GM12872 (cell line): ENCODE data around the gene CGB2.

Source experiments
- CTCF ChIP-seq: IDR thresholded peaks from 3 replicates; pipeline ENCODE4 v1.5.1; 2011; ENCODE audit warnings: low read depth, mild to moderate bottlenecking, low read length, moderate library complexity; ENCODE audit not compliant: insufficient read depth

Gene CGB2

GRCh38 chr19:49071860-49072547 is 40.3 kb downstream of the CGB2 start:
- TF ChIP-seq CTCF = no peak

GRCh38 chr19:49073514-49074378 is 42.1 kb downstream of the CGB2 start:
- TF ChIP-seq CTCF = peak; percentile 45; the same call in 1 of the 3 replicates

GRCh38 chr19:49074869-49075268 is 43.2 kb downstream of the CGB2 start:
- peak; percentile 66 for TF ChIP-seq CTCF

- TF ChIP-seq CTCF = no peak
Measured at GRCh38 chr19:49080392-49080791, 48.7 kb downstream of the CGB2 start.

GRCh38 chr19:49081273-49081672 is 49.6 kb downstream of the CGB2 start:
- no peak for TF ChIP-seq CTCF
